ENCODE measurements around the gene FATE1.
A peak's percentile ranks its signal among the peaks of the same experiment; 100 is the strongest.

Gene FATE1

GRCh38 chrX:151711154-151711553 lies 4.7 kb upstream of the FATE1 start:
- no peak for TF ChIP-seq L3MBTL2 (conservative IDR thresholded peaks at IDR 0.05)
- no peak for TF ChIP-seq SUZ12 (IDR thresholded peaks at IDR 0.05)
- no peak for TF ChIP-seq TARDBP (IDR thresholded peaks at IDR 0.05)
- no peak for TF ChIP-seq LEF1 (IDR thresholded peaks at IDR 0.05; ENCODE audit: borderline replicate concordance)
- TF ChIP-seq ARNT (IDR thresholded peaks at IDR 0.05), result no peak
- TF ChIP-seq BHLHE40 (IDR thresholded peaks at IDR 0.05; ENCODE audit: borderline replicate concordance), result no peak
- POLR2A ChIA-PET, result no interaction called here

GRCh38 chrX:151711787-151712186 lies 4.0 kb upstream of the FATE1 start:
- POLR2A ChIA-PET, result no interaction called here
- CTCF ChIA-PET, result interaction anchor here (1.0 kb wide), 1 partner anchor 9 kb away, joined by 3 read pairs; no protein-coding TSS in a partner anchor
- no peak for DNase-seq (ENCODE audit: extremely low spot score)
- TF ChIP-seq HDGF (IDR thresholded peaks at IDR 0.05; ENCODE audit: borderline replicate concordance), result no peak
- TF ChIP-seq, protein P1, sequence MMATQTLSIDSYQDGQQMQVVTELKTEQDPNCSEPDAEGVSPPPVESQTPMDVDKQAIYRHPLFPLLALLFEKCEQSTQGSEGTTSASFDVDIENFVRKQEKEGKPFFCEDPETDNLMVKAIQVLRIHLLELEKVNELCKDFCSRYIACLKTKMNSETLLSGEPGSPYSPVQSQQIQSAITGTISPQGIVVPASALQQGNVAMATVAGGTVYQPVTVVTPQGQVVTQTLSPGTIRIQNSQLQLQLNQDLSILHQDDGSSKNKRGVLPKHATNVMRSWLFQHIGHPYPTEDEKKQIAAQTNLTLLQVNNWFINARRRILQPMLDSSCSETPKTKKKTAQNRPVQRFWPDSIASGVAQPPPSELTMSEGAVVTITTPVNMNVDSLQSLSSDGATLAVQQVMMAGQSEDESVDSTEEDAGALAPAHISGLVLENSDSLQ (IDR thresholded peaks at IDR 0.05), result no peak

More at GRCh38 chrX:151711154-151711553, 4.7 kb upstream of the FATE1 start:
- CTCF ChIA-PET, result no interaction called here
- DNase-seq (ENCODE audit: extremely low spot score), result no peak

DNA sequence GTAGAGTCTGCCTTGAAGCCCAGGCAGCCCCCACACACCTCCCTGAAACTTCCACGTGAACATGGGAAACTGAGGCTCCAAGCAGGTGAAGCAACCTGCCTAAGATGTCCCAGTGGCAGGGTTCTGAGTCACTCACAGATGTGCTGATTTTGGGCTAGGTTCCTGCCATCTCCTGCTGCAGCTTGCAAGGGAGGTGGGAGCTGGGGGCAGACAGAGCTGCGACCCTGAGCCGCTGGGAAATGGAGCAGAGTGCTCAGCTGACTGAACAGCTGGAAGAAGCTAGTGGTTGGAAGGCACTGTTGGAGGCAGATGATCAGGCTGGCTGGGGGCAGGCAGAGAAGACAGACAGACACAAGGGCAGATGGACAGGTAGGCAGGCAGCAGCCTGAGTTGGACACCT lies 3.6 kb upstream of the FATE1 start:
- no peak for DNase-seq (ENCODE audit: extremely low spot score)
- TF ChIP-seq CTBP1 (IDR thresholded peaks at IDR 0.05; ENCODE audit: borderline replicate concordance) (no peak), SUZ12 (IDR thresholded peaks at IDR 0.05) (no peak), FOXM1 (IDR thresholded peaks at IDR 0.05; ENCODE audit: borderline replicate concordance) (no peak), ZNF384 (IDR thresholded peaks at IDR 0.05) (no peak), LEF1 (IDR thresholded peaks at IDR 0.05; ENCODE audit: borderline replicate concordance) (no peak), NFRKB (IDR thresholded peaks at IDR 0.05) (no peak), TARDBP (IDR thresholded peaks at IDR 0.05) (no peak), L3MBTL2 (conservative IDR thresholded peaks at IDR 0.05) (no peak), HDGF (IDR thresholded peaks at IDR 0.05; ENCODE audit: borderline replicate concordance) (no peak), SP1 (IDR thresholded peaks at IDR 0.05) (no peak), FOXA1 (IDR thresholded peaks at IDR 0.05) (no peak), BHLHE40 (IDR thresholded peaks at IDR 0.05; ENCODE audit: borderline replicate concordance) (no peak)
- TF ChIP-seq, protein P1 (IDR thresholded peaks at IDR 0.05), result no peak
- CTCF ChIA-PET, result interaction anchor here (1.0 kb wide), 1 partner anchor 9 kb away, joined by 3 read pairs; no protein-coding TSS in a partner anchor
- POLR2A ChIA-PET, result no interaction called here

DNA sequence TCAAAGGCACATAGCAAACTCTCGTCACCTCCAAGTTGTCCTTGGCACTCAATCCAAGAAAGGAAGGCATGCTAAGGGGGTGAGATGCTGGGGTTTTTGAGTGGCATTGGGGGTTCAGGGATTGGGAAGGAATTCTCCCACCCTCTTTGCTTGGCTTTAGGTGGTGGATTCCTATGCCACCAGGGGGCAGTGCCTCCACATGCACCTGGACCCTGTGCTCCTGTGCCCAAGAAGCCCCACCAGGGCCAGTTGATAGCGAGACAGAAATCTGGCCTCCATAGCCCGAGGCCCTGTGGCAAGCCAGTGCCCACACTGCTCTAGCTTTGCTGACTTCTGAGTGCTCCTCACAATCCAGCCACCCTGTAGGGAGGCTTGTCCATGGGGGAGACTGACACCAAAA lies 2.0 kb upstream of the FATE1 start:
- TF ChIP-seq ELF4 (IDR thresholded peaks at IDR 0.05) (no peak), BHLHE40 (IDR thresholded peaks at IDR 0.05; ENCODE audit: borderline replicate concordance) (no peak), FOXA1 (IDR thresholded peaks at IDR 0.05) (no peak), HDGF (IDR thresholded peaks at IDR 0.05; ENCODE audit: borderline replicate concordance) (no peak)
- TF ChIP-seq, protein P1 (IDR thresholded peaks at IDR 0.05), result no peak
- ChIA-PET CTCF (no interaction called here), POLR2A (no interaction called here)
- DNase-seq (ENCODE audit: extremely low spot score), result peak; percentile 63

DNA sequence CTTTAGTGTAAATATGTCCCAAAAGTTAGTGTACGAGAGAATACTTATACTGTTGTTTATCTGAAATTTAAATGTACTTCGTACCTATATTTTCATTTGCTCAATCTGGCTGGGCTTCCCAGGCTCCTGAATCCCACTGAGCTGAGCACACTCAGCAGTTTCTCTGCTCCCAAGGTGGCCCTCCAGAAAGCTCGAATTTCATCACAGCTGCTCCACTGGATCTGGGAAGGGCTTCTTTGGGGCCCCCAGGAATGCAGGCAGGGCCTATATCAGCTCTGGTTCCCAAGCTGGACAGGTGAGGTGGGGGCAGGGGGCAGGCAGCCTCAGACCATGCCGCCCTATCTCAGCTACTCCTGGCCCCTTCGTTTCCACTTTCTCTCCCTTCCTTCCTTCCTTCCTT lies 1.5 kb upstream of the FATE1 start:
- POLR2A ChIA-PET, result no interaction called here
- DNase-seq (ENCODE audit: extremely low spot score), result no peak
- TF ChIP-seq LEF1 (IDR thresholded peaks at IDR 0.05; ENCODE audit: borderline replicate concordance) (no peak), FOXM1 (IDR thresholded peaks at IDR 0.05; ENCODE audit: borderline replicate concordance) (no peak), ELF4 (IDR thresholded peaks at IDR 0.05) (no peak), L3MBTL2 (conservative IDR thresholded peaks at IDR 0.05) (no peak), FOXK2 (IDR thresholded peaks at IDR 0.05) (no peak), NFRKB (IDR thresholded peaks at IDR 0.05) (no peak), FOXA1 (IDR thresholded peaks at IDR 0.05) (no peak), CTBP1 (IDR thresholded peaks at IDR 0.05; ENCODE audit: borderline replicate concordance) (no peak), SUZ12 (IDR thresholded peaks at IDR 0.05) (no peak), TARDBP (IDR thresholded peaks at IDR 0.05) (no peak), BHLHE40 (IDR thresholded peaks at IDR 0.05; ENCODE audit: borderline replicate concordance) (no peak)
- TF ChIP-seq, protein P1 (IDR thresholded peaks at IDR 0.05), result no peak

DNA sequence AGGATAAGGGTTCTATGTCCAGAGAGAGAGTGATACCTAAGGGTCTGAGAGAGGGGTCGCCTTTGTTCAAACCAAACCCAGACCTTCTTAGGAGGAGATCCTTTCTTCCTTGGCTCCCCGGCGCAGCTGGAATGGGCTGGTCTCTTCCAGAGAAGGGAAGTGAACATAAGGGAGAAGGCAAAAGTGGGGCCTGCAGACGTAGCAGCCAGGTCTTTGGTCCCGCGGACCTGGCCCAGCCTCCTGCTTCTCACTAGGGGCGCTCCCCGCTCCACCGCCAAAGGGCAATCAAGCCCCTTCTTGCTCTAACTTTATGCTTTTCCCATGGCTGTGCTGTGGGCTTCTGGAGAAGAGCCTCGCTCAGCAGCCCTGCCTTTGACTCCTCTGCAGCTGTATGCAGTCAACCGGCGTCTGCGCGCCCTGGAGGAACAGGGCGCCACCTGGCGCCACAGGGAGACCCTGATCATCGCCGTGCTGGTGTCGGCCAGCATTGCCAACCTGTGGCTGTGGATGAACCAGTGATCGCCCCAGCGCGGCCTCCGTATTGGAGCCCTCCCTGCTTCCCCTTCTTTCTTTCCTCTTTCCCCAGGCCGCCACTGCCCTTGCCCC lies 6.5 kb downstream of the FATE1 start:
- peak; percentile 77 for DNase-seq (ENCODE audit: extremely low spot score)
- ChIA-PET CTCF (interaction anchor here (0.5 kb wide), 1 partner anchor 668 kb away, joined by 3 read pairs; no protein-coding TSS in a partner anchor), POLR2A (no interaction called here)
- no peak for TF ChIP-seq ARNT (IDR thresholded peaks at IDR 0.05)
- no peak for TF ChIP-seq BHLHE40 (IDR thresholded peaks at IDR 0.05; ENCODE audit: borderline replicate concordance)

More for the DNA sequence above, 1.5 kb upstream of the FATE1 start:
- CTCF ChIA-PET, result interaction anchor here (0.6 kb wide), 1 partner anchor 1256 kb away, joined by 3 read pairs; no protein-coding TSS in a partner anchor
